ENCODE data around the gene FOXC1. TPM values are rescaled to one million over a fixed set of nuclear protein-coding genes. Genes with fewer than 3 reads are reported as not detected.

The FOXC1 gene
- total RNA-seq, 2 experiments from 2014 or later: 0.04 to 0.05 TPM

DNA sequence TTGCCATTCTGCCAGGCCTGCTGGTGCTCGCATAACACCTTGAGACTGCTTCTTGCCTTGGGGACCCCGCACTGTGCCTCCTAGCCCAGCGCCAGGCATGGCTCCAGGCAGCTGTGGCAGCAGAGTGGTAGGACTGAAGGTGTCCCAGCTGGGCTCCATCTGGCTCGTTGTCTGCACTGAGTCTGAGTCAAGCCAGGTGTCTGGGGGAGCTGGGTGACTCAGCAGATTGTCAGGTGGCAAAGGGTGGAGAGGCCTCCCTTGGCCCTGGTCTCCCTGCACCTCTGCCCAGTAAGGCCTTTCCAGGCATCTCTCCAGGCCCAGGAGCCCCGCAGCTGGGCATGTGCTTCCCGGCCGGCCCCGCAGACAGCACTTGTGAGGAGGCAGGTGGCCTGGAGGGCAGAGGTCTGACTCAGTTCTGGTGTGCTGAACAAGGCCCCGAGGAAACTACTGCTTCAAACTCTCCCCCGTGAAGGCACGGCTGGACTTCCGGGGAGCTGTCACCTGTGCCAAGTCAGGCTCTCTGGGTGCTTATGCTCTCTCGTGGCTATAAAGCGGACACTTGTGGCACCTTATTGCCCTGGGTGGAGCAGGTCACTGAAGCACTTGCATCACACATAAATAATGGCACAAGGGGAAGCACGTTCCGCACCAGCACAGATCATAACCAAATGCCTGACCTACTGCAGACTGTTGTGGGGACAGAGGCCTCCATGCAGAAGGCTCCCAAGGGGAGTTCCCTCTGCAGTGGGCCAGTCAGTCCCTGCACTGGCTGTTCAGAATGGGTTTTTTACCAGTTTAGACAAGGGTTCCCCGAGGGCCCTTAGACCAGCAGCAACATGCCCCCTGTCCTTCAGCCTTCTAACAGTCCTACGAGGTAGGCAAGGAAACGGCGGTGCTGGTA lies 27.5 kb downstream of the FOXC1 start:
- intact Hi-C loops (cut with DNase I, micrococcal nuclease): no loop called here
- Mint-ChIP-seq H3K27me3 (peaks cover 2% of the 10 kb centered on the region), H3K4me1 (no peaks in the 10 kb centered on the region), H3K4me3 (no peak overlapping the region), H3K27ac (no peak overlapping the region), H3K9me3 (ENCODE audit: low read depth) (no peaks in the 10 kb centered on the region), H3K36me3 (ENCODE audit: low read depth) (no peaks in the 10 kb centered on the region)
- CTCF ChIA-PET: interaction anchor here (0.6 kb wide), 1 partner anchor 47 kb away, joined by 3 read pairs; no protein-coding TSS in a partner anchor
- POLR2A ChIA-PET: no interaction called here
- DNase-seq (no peak), ATAC-seq (no peak)

DNA sequence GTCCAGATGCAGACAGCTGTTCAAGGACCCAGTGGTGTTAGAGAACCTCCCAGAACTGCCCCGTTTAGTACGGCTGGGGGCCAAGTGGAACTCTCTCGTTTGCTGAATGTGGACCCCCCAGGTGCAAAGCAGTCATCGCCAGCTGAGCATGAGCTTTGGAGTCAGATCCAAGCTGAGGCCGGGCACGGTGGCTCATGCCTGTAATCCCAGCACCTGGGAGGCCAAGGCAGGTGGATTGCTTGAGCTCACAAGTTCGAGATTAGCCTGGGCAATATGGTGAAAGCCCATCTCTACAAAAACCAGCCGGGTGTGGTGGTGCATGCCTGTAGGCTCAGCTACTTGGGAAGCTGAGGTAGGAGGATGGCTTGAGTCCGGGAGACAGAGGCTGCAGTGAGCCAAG lies 29.7 kb downstream of the FOXC1 start:
- intact Hi-C loops (cut with DNase I, micrococcal nuclease): no loop called here
- POLR2A ChIA-PET: no interaction called here
- CTCF ChIA-PET: interaction anchor here (0.9 kb wide), 1 partner anchor 469 kb away, joined by 3 read pairs; no protein-coding TSS in a partner anchor
- Mint-ChIP-seq H3K36me3 (ENCODE audit: low read depth) (no peaks in the 10 kb centered on the region), H3K27me3 (no peaks in the 10 kb centered on the region), H3K4me1 (no peaks in the 10 kb centered on the region), H3K4me3 (no peak overlapping the region), H3K9me3 (ENCODE audit: low read depth) (no peaks in the 10 kb centered on the region), H3K27ac (no peak overlapping the region)
- ATAC-seq: no peak
- no peak for DNase-seq

GRCh38 chr6:1640476-1640875 lies 30.8 kb downstream of the FOXC1 start:
- Mint-ChIP-seq H3K4me3 (no peak overlapping the region), H3K27me3 (no peaks in the 10 kb centered on the region), H3K36me3 (ENCODE audit: low read depth) (no peaks in the 10 kb centered on the region), H3K9me3 (ENCODE audit: low read depth) (no peaks in the 10 kb centered on the region), H3K4me1 (no peaks in the 10 kb centered on the region), H3K27ac (no peak overlapping the region)
- intact Hi-C loops (cut with DNase I, micrococcal nuclease): no loop called here
- no peak for DNase-seq
- ChIA-PET CTCF (no interaction called here), POLR2A (no interaction called here)
- no peak for ATAC-seq

DNA sequence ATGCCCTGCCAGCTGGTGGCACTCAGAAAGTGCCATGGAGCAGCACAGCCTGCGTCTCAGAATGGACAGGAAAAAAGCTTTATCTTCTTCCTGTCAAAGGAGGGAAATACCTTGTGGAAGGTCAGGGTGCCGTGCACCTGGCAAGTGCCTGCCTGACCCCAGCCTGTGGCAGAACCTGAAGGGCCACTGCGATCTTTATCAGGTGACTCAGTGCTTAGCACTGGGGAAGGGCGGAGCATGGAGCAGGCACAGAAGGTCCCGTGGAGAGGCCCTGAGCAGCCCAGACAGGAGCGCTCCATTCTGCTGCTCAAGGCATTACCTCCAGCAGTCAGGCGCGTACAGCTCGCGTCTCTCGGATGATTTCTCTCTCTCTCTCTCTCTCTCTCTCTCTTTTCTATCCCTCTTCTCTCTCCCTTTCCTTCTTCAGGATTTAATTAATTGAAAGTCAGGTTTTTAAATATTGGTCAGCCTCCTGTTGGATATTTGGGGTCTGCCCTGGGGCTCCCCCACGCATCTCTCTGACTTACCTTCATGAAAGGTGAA lies 31.7 kb downstream of the FOXC1 start:
- ChIA-PET POLR2A (no interaction called here), CTCF (no interaction called here)
- Mint-ChIP-seq H3K4me1 (no peaks in the 10 kb centered on the region), H3K27me3 (no peaks in the 10 kb centered on the region), H3K4me3 (no peak overlapping the region), H3K27ac (no peak overlapping the region), H3K9me3 (ENCODE audit: low read depth) (no peaks in the 10 kb centered on the region), H3K36me3 (ENCODE audit: low read depth) (no peaks in the 10 kb centered on the region)
- ATAC-seq (no peak), DNase-seq (no peak)
- intact Hi-C loops (cut with DNase I, micrococcal nuclease): no loop called here

DNA sequence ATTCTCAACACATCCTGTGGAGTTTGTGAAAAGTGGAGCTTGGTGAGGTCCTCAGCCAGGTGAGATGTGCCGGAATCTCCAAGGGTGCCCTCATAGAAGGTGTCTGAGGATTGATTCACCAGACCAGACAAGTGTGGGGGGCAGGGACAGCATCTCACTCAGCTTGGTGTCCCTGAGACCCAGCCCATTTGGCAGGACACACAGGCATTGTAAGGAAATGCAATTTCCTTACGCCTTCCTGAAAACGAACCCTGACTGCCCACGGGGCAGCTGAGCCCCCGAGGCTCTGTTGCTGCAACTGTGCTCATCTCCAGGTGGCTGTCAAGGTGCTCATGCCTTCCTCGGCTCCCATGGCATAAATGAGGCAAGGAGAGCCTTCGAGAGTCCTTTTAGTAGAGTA lies 33.4 kb downstream of the FOXC1 start:
- intact Hi-C loops (cut with DNase I, micrococcal nuclease): no loop called here
- POLR2A ChIA-PET: no interaction called here
- ATAC-seq (no peak), DNase-seq (no peak)
- H3K9me3 Mint-ChIP-seq (ENCODE audit: low read depth): no peaks in the 10 kb centered on the region
- no peaks in the 10 kb centered on the region for H3K4me1 Mint-ChIP-seq
- CTCF ChIA-PET: interaction anchor here (0.6 kb wide), 1 partner anchor 42 kb away, joined by 3 read pairs; no protein-coding TSS in a partner anchor
- H3K27me3 Mint-ChIP-seq: no peaks in the 10 kb centered on the region
- H3K27ac Mint-ChIP-seq: no peak overlapping the region
- no peaks in the 10 kb centered on the region for H3K36me3 Mint-ChIP-seq (ENCODE audit: low read depth)
- no peak overlapping the region for H3K4me3 Mint-ChIP-seq

DNA sequence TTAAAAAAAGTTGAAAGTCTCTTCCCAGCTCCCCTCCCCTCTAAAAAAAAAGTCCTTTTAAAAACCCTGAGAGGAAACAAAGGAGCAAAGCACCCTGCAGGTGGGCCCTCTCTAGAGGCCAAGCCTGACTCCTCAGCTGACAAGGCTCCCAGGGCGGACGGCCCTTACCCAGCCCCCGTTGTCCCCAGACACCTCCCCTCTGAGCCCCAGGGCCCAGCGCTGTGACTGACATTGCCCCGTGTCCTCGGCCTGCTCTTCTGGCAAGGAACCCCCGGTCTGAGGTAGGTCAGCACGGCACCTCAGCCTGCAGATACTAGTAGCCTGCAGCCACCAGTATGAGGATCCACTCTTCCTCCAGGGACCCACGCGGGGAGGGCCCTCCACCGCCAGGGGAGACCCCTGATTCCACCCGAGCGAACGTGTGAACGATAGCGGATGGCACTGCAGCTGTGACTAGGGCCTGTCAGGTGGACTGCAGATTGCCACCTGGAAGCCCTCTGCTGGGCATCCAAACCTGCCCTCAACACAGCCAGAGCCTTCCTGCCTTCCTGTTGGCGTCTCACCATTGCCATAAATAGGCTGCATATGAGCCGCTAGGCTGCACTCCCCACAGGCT lies 34.2 kb downstream of the FOXC1 start:
- no peaks in the 10 kb centered on the region for H3K27me3 Mint-ChIP-seq
- ATAC-seq (no peak), DNase-seq (no peak)
- H3K4me3 Mint-ChIP-seq: no peak overlapping the region
- H3K27ac Mint-ChIP-seq: no peak overlapping the region
- no peaks in the 10 kb centered on the region for H3K36me3 Mint-ChIP-seq (ENCODE audit: low read depth)
- no peaks in the 10 kb centered on the region for H3K4me1 Mint-ChIP-seq
- ChIA-PET CTCF (interaction anchor here (0.6 kb wide), 1 partner anchor 41 kb away, joined by 3 read pairs; no protein-coding TSS in a partner anchor), POLR2A (no interaction called here)
- intact Hi-C loops (cut with DNase I, micrococcal nuclease): no loop called here
- H3K9me3 Mint-ChIP-seq (ENCODE audit: low read depth): no peaks in the 10 kb centered on the region

DNA sequence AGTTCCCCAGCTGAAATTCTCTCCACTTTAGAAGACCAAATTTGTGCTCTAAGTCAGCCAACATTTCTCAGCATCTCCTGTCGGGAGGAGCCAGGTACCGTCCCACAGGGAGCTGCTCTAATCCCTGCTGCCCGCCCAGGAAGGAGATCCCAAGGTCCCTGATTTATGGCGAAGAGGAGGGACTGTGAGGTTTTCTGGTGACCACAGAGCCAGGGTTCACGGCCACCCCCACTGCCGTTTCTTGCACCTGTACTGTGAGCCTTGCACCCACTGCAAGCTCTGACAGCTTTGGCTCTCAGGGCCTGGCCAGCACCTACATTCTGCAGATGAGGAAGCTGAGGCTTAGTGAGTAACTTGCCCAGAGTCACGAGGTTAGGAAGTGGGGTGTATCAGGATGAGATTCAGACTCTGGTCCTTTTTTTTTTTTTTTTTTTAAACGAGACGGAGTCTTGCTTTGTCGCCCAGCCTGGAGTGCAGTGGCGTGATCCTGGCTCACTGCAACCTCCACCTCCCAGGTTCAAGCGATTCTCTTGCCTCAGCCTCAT lies 34.9 kb downstream of the FOXC1 start:
- ChIA-PET POLR2A (no interaction called here), CTCF (interaction anchor here (0.7 kb wide), 1 partner anchor 134 kb away, joined by 3 read pairs; no protein-coding TSS in a partner anchor)
- Mint-ChIP-seq H3K27ac (no peak overlapping the region), H3K4me1 (no peaks in the 10 kb centered on the region), H3K4me3 (no peak overlapping the region), H3K27me3 (no peaks in the 10 kb centered on the region), H3K9me3 (ENCODE audit: low read depth) (no peaks in the 10 kb centered on the region), H3K36me3 (ENCODE audit: low read depth) (no peaks in the 10 kb centered on the region)
- ATAC-seq (no peak), DNase-seq (no peak)
- intact Hi-C loops (cut with DNase I, micrococcal nuclease): no loop called here

GRCh38 chr6:1645466-1646185 lies 35.9 kb downstream of the FOXC1 start:
- no peak for DNase-seq
- H3K4me3 Mint-ChIP-seq: no peak overlapping the region
- no peak for ATAC-seq
- POLR2A ChIA-PET: no interaction called here
- no peaks in the 10 kb centered on the region for H3K36me3 Mint-ChIP-seq (ENCODE audit: low read depth)
- intact Hi-C loops (cut with DNase I, micrococcal nuclease): no loop called here
- H3K9me3 Mint-ChIP-seq (ENCODE audit: low read depth): no peaks in the 10 kb centered on the region
- CTCF ChIA-PET: interaction anchor here (0.6 kb wide), 2 partner anchors 58 to 136 kb away, joined by 3 read pairs; no protein-coding TSS in a partner anchor
- no peak overlapping the region for H3K27ac Mint-ChIP-seq
- H3K4me1 Mint-ChIP-seq: no peaks in the 10 kb centered on the region
- H3K27me3 Mint-ChIP-seq: no peaks in the 10 kb centered on the region

GRCh38 chr6:1651362-1651761 lies 41.6 kb downstream of the FOXC1 start:
- DNase-seq (no peak), ATAC-seq (no peak)
- Mint-ChIP-seq H3K9me3 (ENCODE audit: low read depth) (no peaks in the 10 kb centered on the region), H3K27me3 (no peaks in the 10 kb centered on the region), H3K4me1 (no peaks in the 10 kb centered on the region), H3K4me3 (no peak overlapping the region), H3K27ac (no peak overlapping the region), H3K36me3 (ENCODE audit: low read depth) (no peaks in the 10 kb centered on the region)
- ChIA-PET CTCF (no interaction called here), POLR2A (no interaction called here)
- intact Hi-C loops (cut with DNase I, micrococcal nuclease): no loop called here

GRCh38 chr6:1652842-1653241 lies 43.1 kb downstream of the FOXC1 start:
- ChIA-PET POLR2A (no interaction called here), CTCF (no interaction called here)
- intact Hi-C loops (cut with DNase I, micrococcal nuclease): no loop called here
- Mint-ChIP-seq H3K36me3 (ENCODE audit: low read depth) (no peaks in the 10 kb centered on the region), H3K4me1 (no peaks in the 10 kb centered on the region), H3K27ac (no peak overlapping the region), H3K4me3 (no peak overlapping the region), H3K9me3 (ENCODE audit: low read depth) (no peaks in the 10 kb centered on the region), H3K27me3 (no peaks in the 10 kb centered on the region)
- peak; percentile 6 for DNase-seq
- ATAC-seq: no peak

GRCh38 chr6:1654054-1654453 lies 44.3 kb downstream of the FOXC1 start:
- ChIA-PET POLR2A (no interaction called here), CTCF (no interaction called here)
- no peak overlapping the region for H3K4me3 Mint-ChIP-seq
- DNase-seq (no peak), ATAC-seq (no peak)
- no peak overlapping the region for H3K27ac Mint-ChIP-seq
- H3K36me3 Mint-ChIP-seq (ENCODE audit: low read depth): no peaks in the 10 kb centered on the region
- H3K4me1 Mint-ChIP-seq: no peaks in the 10 kb centered on the region
- H3K27me3 Mint-ChIP-seq: no peaks in the 10 kb centered on the region
- intact Hi-C loops (cut with DNase I, micrococcal nuclease): no loop called here
- H3K9me3 Mint-ChIP-seq (ENCODE audit: low read depth): no peaks in the 10 kb centered on the region
